ENCODE data around the gene RAD51B.

Gene RAD51B

GRCh38 chr14:68671909-68672308, 852.3 kb downstream of the RAD51B start:
- no peak for DNase-seq (ENCODE audit: low read depth in 3 of 3, low spot score in 1 of 3)

- no peak for DNase-seq (ENCODE audit: low read depth in 3 of 3, low spot score in 1 of 3)
Observed at GRCh38 chr14:68672609-68673285, 853.2 kb downstream of the RAD51B start.

GRCh38 chr14:68673464-68673863, 853.9 kb downstream of the RAD51B start:
- DNase-seq (ENCODE audit: low read depth in 3 of 3, low spot score in 1 of 3): no peak

GRCh38 chr14:68674538-68675232, 855.1 kb downstream of the RAD51B start:
- DNase-seq (ENCODE audit: low read depth in 3 of 3, low spot score in 1 of 3): no peak

GRCh38 chr14:68675233-68675577, 855.6 kb downstream of the RAD51B start:
- DNase-seq (ENCODE audit: low read depth in 3 of 3, low spot score in 1 of 3): no peak

GRCh38 chr14:68676511-68676943, 856.9 kb downstream of the RAD51B start:
- no peak for DNase-seq (ENCODE audit: low read depth in 3 of 3, low spot score in 1 of 3)

- no peak for DNase-seq (ENCODE audit: low read depth in 3 of 3, low spot score in 1 of 3)
Observed at GRCh38 chr14:68677476-68677875, 857.9 kb downstream of the RAD51B start.

GRCh38 chr14:68677901-68678300, 858.3 kb downstream of the RAD51B start:
- no peak for DNase-seq (ENCODE audit: low read depth in 3 of 3, low spot score in 1 of 3)

- DNase-seq (ENCODE audit: low read depth in 3 of 3, low spot score in 1 of 3): no peak
Observed at GRCh38 chr14:68678471-68678870, 858.9 kb downstream of the RAD51B start.

- no peak for DNase-seq (ENCODE audit: low read depth in 3 of 3, low spot score in 1 of 3)
Observed at GRCh38 chr14:68679301-68679700, 859.7 kb downstream of the RAD51B start.

- DNase-seq (ENCODE audit: low read depth in 3 of 3, low spot score in 1 of 3): no peak
Observed at GRCh38 chr14:68679746-68680467, 860.3 kb downstream of the RAD51B start.

- no peak for DNase-seq (ENCODE audit: low read depth in 3 of 3, low spot score in 1 of 3)
Observed at GRCh38 chr14:68680541-68681051, 861.0 kb downstream of the RAD51B start.

- no peak for DNase-seq (ENCODE audit: low read depth in 3 of 3, low spot score in 1 of 3)
Observed at GRCh38 chr14:68681256-68682011, 861.9 kb downstream of the RAD51B start.

- peak in 2 of 3 donors; percentile 13 to 15 for DNase-seq (ENCODE audit: low read depth in 3 of 3, low spot score in 1 of 3)
Observed at GRCh38 chr14:68682166-68683103, 862.9 kb downstream of the RAD51B start.

- DNase-seq (ENCODE audit: low read depth in 3 of 3, low spot score in 1 of 3): no peak
Observed at GRCh38 chr14:68683326-68683725, 863.7 kb downstream of the RAD51B start.

GRCh38 chr14:68684466-68685418, 865.2 kb downstream of the RAD51B start:
- no peak for DNase-seq (ENCODE audit: low read depth in 3 of 3, low spot score in 1 of 3)

GRCh38 chr14:68685419-68686204, 866.0 kb downstream of the RAD51B start:
- DNase-seq (ENCODE audit: low read depth in 3 of 3, low spot score in 1 of 3): peak; percentile 42 to 80 (median 72)

- no peak for DNase-seq (ENCODE audit: low read depth in 3 of 3, low spot score in 1 of 3)
Observed at GRCh38 chr14:68686205-68686465, 866.6 kb downstream of the RAD51B start.

All from stimulated activated CD4-positive, alpha-beta T cell treated with anti-CD3 and anti-CD28 coated beads, TNF-alpha, amount 100 ng/mL, for 1 hour (primary cell).